ENCODE data around the gene MEGF11.

- TF ChIP-seq CTCF (IDR thresholded peaks at IDR 0.05) (no peak), EP300 (IDR thresholded peaks at IDR 0.05) (no peak), POLR2AphosphoS5 (IDR thresholded peaks at IDR 0.05) (no peak)
Measured at GRCh38 chr15:66001042-66001441, 252.5 kb downstream of the MEGF11 start.
